GM21381 (cell line): ENCODE results near the gene SLC25A31.

Experiments used
- ATAC-seq: cut with Tn5 transposase; IDR thresholded peaks from one replicate; pipeline ENCODE4 v1.9.1; 2021; ENCODE audit warnings: mild to moderate bottlenecking, moderate library complexity; ENCODE audit not compliant: unreplicated experiment

Gene SLC25A31

DNA sequence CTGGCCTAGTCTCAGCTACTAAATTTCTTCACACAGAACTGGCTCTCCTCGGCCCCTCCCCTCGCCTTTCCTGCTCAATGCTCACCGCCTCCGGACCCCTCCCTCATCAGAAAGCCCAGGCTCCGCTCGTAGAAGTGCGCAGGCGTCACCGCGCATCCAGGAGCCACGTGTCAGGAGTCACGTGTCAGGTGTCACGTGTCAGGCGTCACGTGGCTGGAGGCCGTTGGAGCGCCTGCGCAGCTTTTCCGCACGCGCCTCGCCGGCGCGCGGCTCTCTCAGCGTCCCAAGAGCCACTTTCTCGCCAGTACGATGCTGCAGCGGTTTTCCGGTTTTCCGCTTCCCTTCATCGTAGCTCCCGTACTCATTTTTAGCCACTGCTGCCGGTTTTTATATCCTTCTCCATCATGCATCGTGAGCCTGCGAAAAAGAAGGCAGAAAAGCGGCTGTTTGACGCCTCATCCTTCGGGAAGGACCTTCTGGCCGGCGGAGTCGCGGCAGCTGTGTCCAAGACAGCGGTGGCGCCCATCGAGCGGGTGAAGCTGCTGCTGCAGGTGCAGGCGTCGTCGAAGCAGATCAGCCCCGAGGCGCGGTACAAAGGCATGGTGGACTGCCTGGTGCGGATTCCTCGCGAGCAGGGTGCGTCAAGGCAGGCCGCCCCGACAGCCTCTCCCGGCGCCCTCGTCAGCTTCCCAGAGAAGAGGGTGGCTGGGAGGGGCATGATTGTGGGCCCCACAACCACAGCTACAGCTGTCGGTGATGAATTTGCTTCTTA lies at the start of gene SLC25A31:
TSS of gene SLC25A31 (plus strand) at position 259 of the 772 bp plus-strand sequence. CDS start at position 405, 146 bp downstream.
- no peak for ATAC-seq

DNA sequence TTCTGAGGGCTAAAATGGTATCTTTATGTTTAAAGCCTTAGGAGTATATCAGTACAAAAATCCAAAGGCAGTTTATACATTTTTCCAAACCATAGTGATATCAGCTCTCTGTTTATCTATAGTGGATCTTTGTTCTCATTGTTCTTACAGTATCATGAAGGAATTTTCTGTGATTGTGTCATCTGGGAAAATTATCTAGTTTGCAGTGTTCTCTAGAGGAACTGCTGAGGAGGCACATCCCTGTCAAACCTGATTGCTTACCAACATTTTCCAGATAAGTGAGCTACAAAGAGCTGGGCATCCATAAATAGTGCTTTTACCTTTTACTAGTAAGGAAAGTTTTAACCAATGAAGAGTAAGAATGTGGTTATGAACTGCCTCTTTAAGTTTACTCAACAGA lies 44.9 kb upstream of the SLC25A31 start:
- ATAC-seq = no peak

DNA sequence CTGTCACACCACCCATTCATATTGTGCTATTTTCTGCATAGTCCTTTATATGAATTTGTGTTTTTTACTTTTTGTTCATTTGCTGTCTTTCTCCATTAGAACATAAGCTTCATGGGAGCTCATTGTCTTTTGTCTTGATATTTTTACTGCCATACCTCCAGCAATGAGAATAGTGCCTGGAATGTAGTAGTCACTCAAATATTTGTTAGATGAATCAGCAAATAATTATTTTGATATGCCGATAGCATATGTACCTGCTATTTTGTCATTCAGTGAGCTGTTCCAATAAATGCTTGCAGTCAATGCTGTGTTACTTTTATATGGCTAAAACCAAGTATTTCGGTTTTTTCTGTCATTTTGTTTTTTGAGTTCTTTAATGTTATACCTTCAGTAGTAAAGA lies 43.5 kb upstream of the SLC25A31 start:
- no peak for ATAC-seq

- no peak for ATAC-seq
Observed at GRCh38 chr4:127687580-127687979, 42.6 kb upstream of the SLC25A31 start.

GRCh38 chr4:127698789-127699200 lies 31.4 kb upstream of the SLC25A31 start:
- ATAC-seq = peak; percentile 100

GRCh38 chr4:127708985-127709384 lies 21.2 kb upstream of the SLC25A31 start:
- no peak for ATAC-seq

DNA sequence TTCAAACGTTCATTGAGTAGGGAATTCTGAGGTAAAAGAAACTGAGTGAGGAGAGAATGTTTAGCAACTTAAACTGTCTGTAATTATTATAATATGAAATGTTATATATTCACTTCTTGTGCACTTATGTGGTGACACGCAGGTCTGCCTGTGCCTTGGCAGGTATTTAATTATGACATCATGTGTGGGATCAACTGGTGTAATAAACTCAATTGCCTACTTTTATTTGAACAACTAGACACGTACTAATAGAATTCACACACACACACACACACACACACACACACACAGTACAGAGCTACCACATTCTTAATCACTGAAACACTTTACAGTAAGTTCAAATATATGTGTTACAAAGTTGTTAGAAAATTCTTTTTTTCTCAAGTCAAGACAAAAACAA lies 20.7 kb upstream of the SLC25A31 start:
- no peak for ATAC-seq

GRCh38 chr4:127731406-127731805 lies 1.2 kb downstream of the SLC25A31 start:
- ATAC-seq = no peak

DNA sequence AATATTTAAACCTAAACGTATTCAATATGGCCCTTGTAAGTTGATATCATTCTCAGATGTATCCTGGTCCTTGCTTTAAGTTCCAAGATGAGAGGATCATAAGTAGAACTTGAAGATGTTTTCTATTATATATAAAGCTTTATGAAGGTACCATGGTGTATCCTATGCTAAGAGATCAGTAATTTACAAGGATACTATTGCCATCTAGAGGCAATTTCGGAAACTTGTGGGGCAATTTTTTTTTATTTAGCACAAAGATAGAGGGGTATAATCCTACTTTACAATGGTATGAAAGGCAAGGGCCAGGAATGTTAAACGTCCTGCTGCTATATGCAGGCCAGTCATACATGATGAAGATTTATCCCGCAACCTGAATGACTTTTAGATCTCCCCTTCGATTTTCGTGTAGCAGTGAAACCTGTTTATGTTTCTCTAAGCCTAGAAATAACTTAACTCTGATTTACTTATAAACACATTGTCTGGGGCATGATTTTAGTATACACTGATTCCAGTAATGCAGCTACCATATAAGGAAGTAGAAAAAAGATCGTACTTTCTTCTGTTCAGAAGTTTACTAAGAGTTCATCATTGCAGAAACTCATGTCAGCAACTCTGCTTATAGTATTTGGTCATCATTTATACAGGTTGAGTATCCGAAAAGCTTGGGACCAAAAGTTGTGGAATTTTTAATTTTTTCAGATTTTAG lies 2.6 kb downstream of the SLC25A31 start:
- ATAC-seq = peak; percentile 74

GRCh38 chr4:127734976-127735375 lies 4.8 kb downstream of the SLC25A31 start:
- ATAC-seq = no peak

DNA sequence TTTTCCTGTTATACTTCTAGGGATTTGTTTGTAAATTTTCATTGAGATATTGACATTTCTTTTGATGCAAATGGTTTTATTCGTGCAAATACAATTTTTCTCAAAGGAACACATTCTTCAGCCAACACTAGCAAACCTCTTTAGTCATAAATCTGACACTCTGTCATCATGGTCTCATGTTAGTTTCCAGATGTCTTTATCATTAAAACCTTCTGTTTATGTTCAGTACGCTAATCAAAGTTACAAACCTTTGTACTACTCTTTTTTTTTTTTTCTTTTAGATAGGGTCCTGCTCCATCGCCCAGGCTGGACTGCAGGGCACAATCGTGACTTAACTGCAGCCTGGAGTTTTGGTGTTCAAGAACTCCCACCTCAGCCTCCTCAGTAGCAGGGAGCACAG lies 7.1 kb downstream of the SLC25A31 start:
- no peak for ATAC-seq

DNA sequence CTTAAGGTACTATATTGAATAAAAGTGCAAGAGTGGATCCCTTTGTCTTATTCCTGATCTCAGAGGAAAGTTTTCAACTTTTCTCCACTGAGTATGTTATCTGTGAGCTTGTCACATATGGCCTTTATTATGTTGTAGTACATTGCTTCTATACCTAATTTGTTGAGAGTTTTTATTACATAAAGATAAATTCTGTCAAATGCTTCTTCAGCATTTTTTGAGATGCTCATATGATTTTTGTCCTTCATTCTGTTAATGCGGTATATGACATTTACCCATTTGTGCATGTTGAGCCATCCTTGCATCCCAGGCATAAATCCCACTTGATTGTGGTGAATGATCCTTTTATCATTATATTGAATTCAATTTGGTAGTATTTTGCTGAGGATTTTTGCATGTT lies 11.0 kb downstream of the SLC25A31 start:
- no peak for ATAC-seq

DNA sequence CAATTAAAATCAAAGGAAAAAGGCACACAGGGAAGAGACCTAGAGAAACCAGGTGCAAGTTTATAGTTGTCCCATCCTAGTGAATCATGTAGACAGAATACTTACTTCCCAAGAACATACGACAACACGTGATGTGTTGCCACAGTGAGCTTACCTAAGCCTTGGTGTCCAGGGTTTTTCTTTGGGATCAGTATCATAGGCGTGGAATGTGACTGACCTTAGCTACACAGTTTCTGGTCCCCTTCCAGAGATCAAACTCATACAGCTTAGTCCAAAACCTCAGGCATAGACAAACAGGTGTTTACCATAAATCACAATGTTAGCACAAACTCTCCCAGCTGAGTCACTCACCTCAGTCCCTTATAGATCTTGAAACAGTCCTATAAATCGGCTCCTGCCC lies 17.7 kb downstream of the SLC25A31 start:
- no peak for ATAC-seq

DNA sequence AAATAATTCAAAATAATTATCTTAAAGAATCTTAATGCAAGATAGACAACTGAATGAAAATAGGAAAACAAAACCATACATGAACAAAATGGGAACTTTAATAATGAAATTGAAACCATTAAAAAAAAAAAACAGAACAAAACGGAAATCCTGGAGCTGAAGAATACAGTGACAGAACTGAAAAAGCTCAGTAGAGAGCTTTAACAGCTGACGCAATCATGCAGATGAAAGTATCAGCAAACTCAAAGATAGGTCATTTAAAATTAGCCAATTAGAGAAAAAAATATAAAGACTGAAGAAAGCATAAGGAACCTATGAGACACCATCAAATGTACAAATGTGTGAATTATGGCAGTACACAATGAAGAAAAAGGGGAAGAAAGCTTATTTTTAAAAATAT lies 18.8 kb downstream of the SLC25A31 start:
- no peak for ATAC-seq

DNA sequence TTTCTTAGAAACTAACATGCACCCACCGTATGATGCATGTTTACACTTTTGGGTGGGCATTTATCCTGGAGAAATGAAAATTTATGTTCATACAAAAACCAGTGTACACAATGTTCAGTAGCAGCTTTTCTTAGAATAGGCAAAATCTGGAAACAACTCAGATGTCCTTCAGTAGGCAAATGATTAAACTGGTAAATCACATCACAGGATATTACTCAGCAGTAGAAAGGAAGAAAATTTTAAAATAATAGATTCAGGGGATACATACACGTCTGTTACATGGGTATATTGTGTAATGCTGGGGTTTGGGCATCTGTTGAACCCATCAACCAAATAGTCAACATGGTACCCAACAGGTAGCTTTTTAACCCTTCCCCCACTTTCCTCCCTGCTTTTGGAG lies 26.7 kb downstream of the SLC25A31 start:
- ATAC-seq = no peak

DNA sequence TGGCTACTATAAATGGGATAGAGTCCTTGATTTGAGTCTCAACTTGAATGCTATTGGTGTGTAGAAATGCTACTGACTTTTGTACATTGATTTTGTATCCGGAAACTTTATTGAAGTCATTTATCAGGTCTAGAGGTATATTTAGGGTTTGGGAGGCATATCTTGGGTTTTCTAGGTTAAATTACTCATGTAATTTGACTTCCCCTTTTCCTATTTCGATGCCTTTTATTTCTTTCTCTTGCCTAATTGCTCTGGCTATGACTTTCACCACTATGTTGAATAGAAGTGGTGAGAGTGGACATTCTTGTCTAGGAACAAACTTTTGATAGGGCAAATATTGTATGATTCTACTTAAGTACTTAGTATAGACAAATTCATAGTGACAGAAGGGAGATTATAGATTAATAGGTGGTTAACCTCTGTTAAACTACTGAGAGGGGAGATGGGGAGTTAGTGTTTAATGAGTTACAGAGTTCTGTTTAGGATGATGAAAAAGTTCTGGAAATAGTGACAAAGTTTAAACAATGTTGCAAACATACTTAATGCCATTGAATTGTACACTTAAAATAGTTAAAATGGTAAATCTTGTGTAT lies 29.1 kb downstream of the SLC25A31 start:
- ATAC-seq = peak; percentile 79

DNA sequence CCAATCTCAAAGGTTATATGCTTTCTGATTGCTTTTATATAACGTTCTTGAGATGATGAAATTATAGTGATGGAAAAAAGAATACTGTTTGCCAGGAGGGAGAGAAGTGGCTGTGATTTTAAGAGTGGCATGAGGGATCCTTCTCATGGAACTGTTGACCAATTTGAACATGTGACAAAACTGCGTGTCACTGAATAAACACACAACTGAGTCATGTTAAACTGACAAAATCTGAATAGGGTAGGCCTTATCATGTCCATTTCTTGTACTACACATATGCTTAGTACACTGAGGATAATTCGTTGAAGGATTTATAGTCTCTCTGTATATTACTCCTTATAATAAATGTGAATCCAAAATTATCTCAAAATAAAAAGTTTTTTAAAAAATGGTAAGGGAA lies 29.7 kb downstream of the SLC25A31 start:
- no peak for ATAC-seq

DNA sequence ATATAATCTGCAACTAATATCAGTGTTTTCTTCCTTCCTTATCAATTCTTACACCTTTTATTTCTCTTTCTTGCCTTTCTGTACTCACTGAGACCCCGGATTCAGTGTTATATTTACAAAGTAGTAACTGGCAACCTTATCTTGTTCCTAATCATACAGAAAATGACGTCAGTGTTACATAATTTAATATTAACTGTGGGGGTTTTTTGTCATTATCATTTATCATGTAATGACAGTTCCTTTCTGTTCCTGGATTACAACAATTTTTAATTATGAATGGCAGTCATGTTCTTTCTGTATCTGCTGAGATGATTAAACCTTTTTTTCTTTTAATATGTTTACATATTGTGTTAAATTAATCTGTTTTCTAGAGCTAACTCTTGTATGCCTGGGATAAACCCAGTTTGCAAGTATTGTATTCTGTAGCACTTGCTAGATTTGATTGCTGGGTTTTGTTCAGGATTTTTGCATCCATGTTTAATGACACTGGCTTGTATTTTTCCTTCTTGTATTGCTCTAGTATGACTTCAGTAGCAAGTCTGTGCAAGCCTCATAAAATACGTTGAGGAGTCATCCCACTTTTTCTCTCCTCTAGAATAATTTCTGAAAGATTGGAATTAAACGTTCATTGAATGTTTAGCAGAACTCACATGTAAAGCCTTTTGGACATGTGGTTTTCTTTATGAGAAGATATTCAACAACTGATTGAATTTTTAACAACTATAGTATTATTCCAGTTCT lies 41.5 kb downstream of the SLC25A31 start:
- ATAC-seq = no peak

DNA sequence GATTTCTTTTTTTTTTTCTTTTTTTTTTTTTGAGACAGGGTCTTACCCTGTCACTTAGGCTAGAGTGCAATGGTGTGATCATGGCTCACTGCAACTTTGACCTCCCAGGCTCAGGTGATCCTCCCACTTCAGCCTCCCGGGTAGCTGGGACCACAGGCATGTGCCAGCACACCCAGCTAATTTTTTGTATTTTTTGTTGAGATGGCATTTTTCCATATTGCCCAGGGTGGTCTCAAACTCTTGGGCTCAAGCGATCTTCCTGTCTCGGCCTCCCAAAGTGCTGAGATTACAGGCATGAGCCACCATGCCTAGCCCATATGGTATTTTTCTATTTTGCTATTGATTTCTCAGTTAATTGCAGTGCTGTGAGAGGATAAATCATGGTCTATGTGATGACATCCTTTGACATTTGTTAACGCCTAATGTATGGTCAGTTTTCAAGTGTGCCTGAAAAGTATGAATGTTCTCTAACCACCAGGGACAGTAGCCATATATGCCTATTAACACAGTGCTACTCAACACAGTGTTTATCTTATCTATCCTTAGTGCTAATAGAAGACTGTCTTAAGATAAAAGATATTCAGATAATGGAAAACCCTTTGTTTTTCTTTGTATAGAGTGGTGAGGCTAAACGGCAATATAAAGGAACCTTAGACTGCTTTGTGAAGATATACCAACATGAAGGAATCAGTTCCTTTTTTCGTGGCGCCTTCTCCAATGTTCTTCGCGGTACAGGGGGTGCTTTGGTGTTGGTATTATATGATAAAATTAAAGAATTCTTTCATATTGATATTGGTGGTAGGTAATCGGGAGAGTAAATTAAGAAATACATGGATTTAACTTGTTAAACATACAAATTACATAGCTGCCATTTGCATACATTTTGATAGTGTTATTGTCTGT lies 42.8 kb downstream of the SLC25A31 start:
- ATAC-seq = no peak

GRCh38 chr4:127775843-127776242 lies 45.6 kb downstream of the SLC25A31 start:
- no peak for ATAC-seq
